ENCODE measurements around the gene HHAT. TPM values are rescaled to one million over a fixed set of nuclear protein-coding genes. Genes with fewer than 3 reads are reported as not detected.

Gene HHAT
- polyA plus RNA-seq, 1 experiment: 4.8 TPM

DNA sequence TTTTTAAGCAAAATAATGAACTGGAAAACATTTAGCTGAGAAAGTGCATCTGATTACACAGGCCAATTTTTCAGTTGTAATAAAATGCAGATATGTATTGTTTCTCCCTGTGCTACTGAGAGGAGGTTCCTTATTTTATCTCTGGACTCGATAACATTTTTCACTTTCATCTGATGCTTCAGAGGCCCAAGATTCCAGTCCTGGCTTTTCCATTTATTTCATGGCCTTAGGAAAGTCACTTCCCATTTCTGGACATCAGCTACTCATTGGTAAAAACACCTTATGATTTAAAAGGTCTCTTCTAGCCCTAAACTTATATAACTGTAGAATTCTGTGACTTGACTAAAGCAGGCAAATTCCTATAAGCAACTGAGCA, 203.5 kb downstream of the HHAT start:
- no peak for DNase-seq (ENCODE audit: low read depth, low spot score)

DNA sequence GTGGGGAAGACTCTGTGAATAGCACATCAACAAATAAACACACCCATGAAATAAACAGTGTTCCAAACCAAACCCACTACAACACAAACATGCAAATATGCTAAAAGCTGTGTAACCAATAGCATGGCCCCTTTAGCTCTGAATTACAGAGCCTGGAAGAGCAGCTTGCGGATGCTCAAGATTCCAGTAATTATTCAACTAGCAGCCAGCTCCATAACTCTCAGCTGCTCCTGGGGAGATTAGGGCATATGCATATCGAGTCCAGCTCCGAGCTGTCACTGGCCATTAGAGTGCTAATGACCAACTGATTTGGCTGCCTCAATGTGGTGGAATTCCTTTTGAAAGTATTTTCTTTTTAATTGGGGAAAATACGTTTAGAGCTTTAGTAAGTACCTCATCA, 207.1 kb downstream of the HHAT start:
- POLR2A ChIA-PET: no interaction called here
- Histone ChIP-seq H3K27ac (ENCODE audit: low read depth, low read length) (no peak overlapping the region), H3K27me3 (ENCODE audit: control insufficient read depth, insufficient read depth, low read length) (no peaks in the 10 kb centered on the region), H3K9me3 (ENCODE audit: control insufficient read depth, insufficient read depth, low read length) (no peaks in the 10 kb centered on the region), H3K4me3 (ENCODE audit: low read depth, low read length) (no peak overlapping the region)
- TF ChIP-seq, protein P1, sequence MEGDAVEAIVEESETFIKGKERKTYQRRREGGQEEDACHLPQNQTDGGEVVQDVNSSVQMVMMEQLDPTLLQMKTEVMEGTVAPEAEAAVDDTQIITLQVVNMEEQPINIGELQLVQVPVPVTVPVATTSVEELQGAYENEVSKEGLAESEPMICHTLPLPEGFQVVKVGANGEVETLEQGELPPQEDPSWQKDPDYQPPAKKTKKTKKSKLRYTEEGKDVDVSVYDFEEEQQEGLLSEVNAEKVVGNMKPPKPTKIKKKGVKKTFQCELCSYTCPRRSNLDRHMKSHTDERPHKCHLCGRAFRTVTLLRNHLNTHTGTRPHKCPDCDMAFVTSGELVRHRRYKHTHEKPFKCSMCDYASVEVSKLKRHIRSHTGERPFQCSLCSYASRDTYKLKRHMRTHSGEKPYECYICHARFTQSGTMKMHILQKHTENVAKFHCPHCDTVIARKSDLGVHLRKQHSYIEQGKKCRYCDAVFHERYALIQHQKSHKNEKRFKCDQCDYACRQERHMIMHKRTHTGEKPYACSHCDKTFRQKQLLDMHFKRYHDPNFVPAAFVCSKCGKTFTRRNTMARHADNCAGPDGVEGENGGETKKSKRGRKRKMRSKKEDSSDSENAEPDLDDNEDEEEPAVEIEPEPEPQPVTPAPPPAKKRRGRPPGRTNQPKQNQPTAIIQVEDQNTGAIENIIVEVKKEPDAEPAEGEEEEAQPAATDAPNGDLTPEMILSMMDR (IDR thresholded peaks at IDR 0.05; ENCODE audit: low read depth, low read length): no peak
- DNase-seq (ENCODE audit: low read depth, low spot score): no peak
- CTCF ChIA-PET: interaction anchor here (1.1 kb wide), 2 partner anchors 32 to 88 kb away, joined by 3 to 4 read pairs; no protein-coding TSS in a partner anchor

More for the DNA sequence above, 203.5 kb downstream of the HHAT start:
- Histone ChIP-seq H3K27ac (ENCODE audit: low read depth, low read length) (no peak overlapping the region), H3K4me3 (ENCODE audit: low read depth, low read length) (no peak overlapping the region), H3K9me3 (ENCODE audit: control insufficient read depth, insufficient read depth, low read length) (no peaks in the 10 kb centered on the region), H3K27me3 (ENCODE audit: control insufficient read depth, insufficient read depth, low read length) (no peaks in the 10 kb centered on the region)
- POLR2A ChIA-PET: no interaction called here
- CTCF ChIA-PET: interaction anchor here (0.5 kb wide), 1 partner anchor 83 kb away, joined by 4 read pairs; no protein-coding TSS in a partner anchor
- TF ChIP-seq, protein P1 (IDR thresholded peaks at IDR 0.05; ENCODE audit: low read depth, low read length): no peak

DNA sequence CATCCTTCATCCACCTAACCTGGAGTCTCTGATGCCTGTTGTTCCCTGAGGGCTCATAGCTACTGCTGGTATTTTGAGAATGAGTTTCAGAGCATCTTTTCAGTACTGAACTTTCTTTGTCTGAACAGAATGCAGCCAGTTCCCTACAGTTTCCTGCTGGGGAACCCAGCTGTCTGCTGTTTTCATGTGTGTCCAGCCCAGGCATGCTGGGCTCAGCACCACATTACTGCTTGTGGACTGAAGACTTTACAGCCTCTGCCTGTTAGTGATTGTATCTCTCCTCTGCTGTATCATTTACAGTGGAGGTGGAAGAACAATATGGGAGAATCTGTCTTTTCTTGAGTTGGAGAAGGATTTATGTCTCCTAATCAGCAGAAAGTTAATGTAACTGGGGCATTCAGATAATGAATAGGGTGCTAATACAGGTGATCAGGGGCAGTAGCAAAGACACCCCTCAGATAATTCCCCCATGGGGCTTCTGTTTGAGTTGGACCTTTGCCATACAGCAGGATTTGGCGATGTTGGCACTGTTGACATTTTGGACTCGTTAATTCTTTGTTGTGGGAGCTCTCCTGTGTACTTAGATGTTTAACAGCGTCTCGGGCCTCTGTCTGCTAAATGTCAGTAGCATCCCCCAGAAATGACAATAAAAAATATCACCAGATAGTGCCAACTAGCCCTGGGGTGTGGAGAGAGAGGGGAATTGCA, 207.7 kb downstream of the HHAT start:
- TF ChIP-seq, protein P1 (IDR thresholded peaks at IDR 0.05; ENCODE audit: low read depth, low read length): no peak
- Histone ChIP-seq H3K27ac (ENCODE audit: low read depth, low read length) (no peak overlapping the region), H3K9me3 (ENCODE audit: control insufficient read depth, insufficient read depth, low read length) (no peaks in the 10 kb centered on the region), H3K4me3 (ENCODE audit: low read depth, low read length) (no peak overlapping the region), H3K27me3 (ENCODE audit: control insufficient read depth, insufficient read depth, low read length) (no peaks in the 10 kb centered on the region)
- no peak for DNase-seq (ENCODE audit: low read depth, low spot score)
- POLR2A ChIA-PET: no interaction called here
- CTCF ChIA-PET: interaction anchor here (0.5 to 1.1 kb wide), 3 partner anchors 32 to 88 kb away, joined by 3 to 4 read pairs (median 3); no protein-coding TSS in a partner anchor

DNA sequence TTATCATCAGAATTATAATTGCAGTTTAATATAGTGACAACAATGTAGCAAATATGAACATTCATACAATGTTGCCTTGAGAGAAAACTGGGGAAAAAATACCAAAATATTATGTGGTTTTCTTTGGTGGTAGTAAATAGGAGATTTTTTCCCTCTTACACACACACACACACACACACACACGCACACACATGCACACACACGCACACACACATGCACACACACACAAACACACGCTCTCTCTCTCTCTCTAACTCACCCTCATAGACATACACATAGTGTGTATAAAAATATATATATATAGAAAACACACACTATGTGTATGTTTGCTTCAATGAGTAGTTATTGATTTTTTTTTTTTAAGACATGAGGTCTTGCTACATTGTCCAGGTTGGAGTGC, 211.6 kb downstream of the HHAT start:
- CTCF ChIA-PET: interaction anchor here (2.2 kb wide), 1 partner anchor 595 kb away, joined by 7 read pairs; no protein-coding TSS in a partner anchor

More for the DNA sequence above, 211.6 kb downstream of the HHAT start:
- no peaks in the 10 kb centered on the region for H3K9me3 ChIP-seq (ENCODE audit: control insufficient read depth, insufficient read depth, low read length)
- DNase-seq (ENCODE audit: low read depth, low spot score): no peak
- no peak overlapping the region for H3K4me3 ChIP-seq (ENCODE audit: low read depth, low read length)
- no peaks in the 10 kb centered on the region for H3K27me3 ChIP-seq (ENCODE audit: control insufficient read depth, insufficient read depth, low read length)
- H3K27ac ChIP-seq (ENCODE audit: low read depth, low read length): no peak overlapping the region
- TF ChIP-seq, protein P1 (IDR thresholded peaks at IDR 0.05; ENCODE audit: low read depth, low read length): no peak
- POLR2A ChIA-PET: no interaction called here
